Caco-2 (cell line): Measurements from ENCODE around the gene ADORA1. TPM values are rescaled to one million over a fixed set of nuclear protein-coding genes. Genes with fewer than 3 reads are reported as not detected.

Experiments used
- BruUV-seq: library from RNA; stranded (reverse); fragments of 400-500 nt; replicated peaks from 2 replicates; lab custom pipeline; 2021; lab: Mats Ljungman, UMichigan
- CTCF ChIA-PET: fragments of 300-600 bp; sonication (Branson Sonifier 250); formaldehyde crosslinking; loops from one replicate; lab custom pipeline; 2022; ENCODE audit warnings: antibody characterized with exemption; lab: Charles Lee
- POLR2A ChIA-PET: fragments of 300-600 bp; sonication (Branson Sonifier 250); formaldehyde crosslinking; loops from one replicate; lab custom pipeline; 2022; ENCODE audit warnings: antibody characterized with exemption; lab: Charles Lee
- DNase-seq, 2 experiments: peaks; one replicate each; pipeline versions ENCODE4 v3.0.0 to v3.0.0-alpha.2; 2020 to 2022
- H3K27me3 ChIP-seq: replicated peaks from 2 replicates; pipeline ENCODE4 v1.6.0; 2011; ENCODE audit warnings: low read length; ENCODE audit not compliant: control insufficient read depth, insufficient read depth
- H3K36me3 ChIP-seq: 2 replicates; pipeline ENCODE4 v1.5.1; 2011; ENCODE audit warnings: low read length; ENCODE audit not compliant: control insufficient read depth, insufficient read depth
- H3K4me1 ChIP-seq: fragments of 250-450 bp; sonication (Bioruptor Pico); 2 replicates; pipeline ENCODE4 v1.5.1; 2020; ENCODE audit warnings: mild to moderate bottlenecking
- H3K4me3 ChIP-seq: 2 replicates; pipeline ENCODE4 v1.5.1; 2011; ENCODE audit warnings: low read depth, mild to moderate bottlenecking, control low read depth, low read length
- H3K9me3 ChIP-seq: fragments of 250-450 bp; sonication (Bioruptor Pico); 2 replicates; pipeline ENCODE4 v1.5.1; 2020; ENCODE audit warnings: mild to moderate bottlenecking, moderate library complexity
- H3K27ac Mint-ChIP-seq: one replicate; pipeline ENCODE4 v1.8.0; 2022; ENCODE audit warnings: mixed read lengths; ENCODE audit not compliant: unreplicated experiment
- H3K27me3 Mint-ChIP-seq: one replicate; pipeline ENCODE4 v1.8.0; 2022; ENCODE audit warnings: mixed read lengths; ENCODE audit not compliant: insufficient read depth, unreplicated experiment
- H3K36me3 Mint-ChIP-seq: one replicate; pipeline ENCODE4 v1.8.0; 2022; ENCODE audit warnings: mild to moderate bottlenecking, mixed read lengths; ENCODE audit not compliant: insufficient read depth, unreplicated experiment
- H3K4me1 Mint-ChIP-seq: one replicate; pipeline ENCODE4 v1.8.0; 2022; ENCODE audit warnings: low read depth, mixed read lengths; ENCODE audit not compliant: unreplicated experiment
- H3K4me3 Mint-ChIP-seq: one replicate; pipeline ENCODE4 v1.8.0; 2022; ENCODE audit warnings: mild to moderate bottlenecking, moderate library complexity, mixed read lengths; ENCODE audit not compliant: unreplicated experiment
- H3K9me3 Mint-ChIP-seq: one replicate; pipeline ENCODE4 v1.8.0; 2022; ENCODE audit warnings: mixed read lengths; ENCODE audit not compliant: unreplicated experiment
- intact Hi-C: fragments of 100-400 bp; cut with micrococcal nuclease; formaldehyde crosslinking; loops from one replicate; pipeline ENCODE4 v1.10.0; 2022; ENCODE audit not compliant: unreplicated experiment
- total RNA-seq: library from RNA; stranded (reverse); gene quantifications from 2 replicates; pipeline ENCODE4 v1.2.3, GENCODE V29; 2022
- TF ChIP-seq, protein P1 (sequence below), 2 experiments: fragments of 200-600 bp in 1 of 2; IDR thresholded peaks; 1 replicate in 1 of 2; 2 replicates in 1 of 2; pipeline versions ENCODE4 v1.5.1 to v1.8.0; 2011 to 2022; ENCODE audit warnings: antibody characterized with exemption in 1 of 2, control low read depth in 1 of 2, inconsistent platforms in 1 of 2, low read depth in 1 of 2, low read length in 1 of 2, mild to moderate bottlenecking in 1 of 2, moderate library complexity in 1 of 2; ENCODE audit not compliant: insufficient read depth in 1 of 2, severe bottlenecking in 1 of 2, unreplicated experiment in 1 of 2

Gene ADORA1
- total RNA-seq, 1 experiment from 2014 or later: 46.0 TPM

DNA sequence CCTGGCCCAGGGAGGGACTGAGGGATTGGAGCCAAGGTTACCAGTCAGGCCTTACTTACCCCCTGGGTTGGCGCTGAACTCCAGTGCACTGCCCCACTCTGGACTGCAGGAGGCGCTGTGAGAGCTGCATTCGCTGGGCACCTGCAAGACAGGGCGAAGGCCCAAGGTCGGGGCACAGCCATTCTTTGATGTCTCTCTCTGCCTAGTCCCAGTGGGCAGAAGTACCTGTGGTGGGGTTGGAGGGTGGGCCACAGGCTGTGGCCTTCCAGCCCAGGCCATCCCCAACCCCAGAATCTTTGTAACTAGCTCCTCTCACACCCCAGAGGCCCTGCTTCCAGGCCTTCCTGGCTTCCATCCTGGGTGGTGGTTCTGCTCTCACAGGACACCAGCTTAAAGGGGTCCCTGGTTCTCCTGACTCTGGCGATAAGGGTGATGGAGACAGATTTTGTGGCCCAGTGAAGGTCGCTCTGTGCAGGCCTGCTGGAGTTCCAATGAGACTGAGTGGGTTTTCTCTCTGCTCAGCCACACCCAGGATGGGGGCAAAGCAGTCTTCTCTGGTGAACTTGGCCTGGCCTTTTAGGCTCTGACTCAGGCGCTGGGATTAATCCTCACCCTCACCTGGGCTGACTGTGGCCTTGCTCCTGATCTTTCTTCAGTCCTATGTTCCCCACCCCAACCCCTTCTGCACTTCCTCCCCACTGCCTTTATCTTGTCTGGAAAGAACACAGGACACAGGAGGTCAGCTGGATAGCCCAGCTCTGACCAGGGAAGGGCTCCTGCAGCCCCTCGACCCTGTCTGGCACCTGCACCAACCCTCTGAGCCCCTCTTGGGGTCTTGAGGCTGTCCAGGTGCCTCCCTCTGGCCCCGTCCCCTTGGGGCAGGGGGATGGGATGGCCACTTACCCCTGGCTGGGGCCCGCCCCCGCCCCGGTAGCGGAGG is 42.7 kb upstream of the ADORA1 start:
- no peaks in the 10 kb centered on the region for H3K27me3 Mint-ChIP-seq

DNA sequence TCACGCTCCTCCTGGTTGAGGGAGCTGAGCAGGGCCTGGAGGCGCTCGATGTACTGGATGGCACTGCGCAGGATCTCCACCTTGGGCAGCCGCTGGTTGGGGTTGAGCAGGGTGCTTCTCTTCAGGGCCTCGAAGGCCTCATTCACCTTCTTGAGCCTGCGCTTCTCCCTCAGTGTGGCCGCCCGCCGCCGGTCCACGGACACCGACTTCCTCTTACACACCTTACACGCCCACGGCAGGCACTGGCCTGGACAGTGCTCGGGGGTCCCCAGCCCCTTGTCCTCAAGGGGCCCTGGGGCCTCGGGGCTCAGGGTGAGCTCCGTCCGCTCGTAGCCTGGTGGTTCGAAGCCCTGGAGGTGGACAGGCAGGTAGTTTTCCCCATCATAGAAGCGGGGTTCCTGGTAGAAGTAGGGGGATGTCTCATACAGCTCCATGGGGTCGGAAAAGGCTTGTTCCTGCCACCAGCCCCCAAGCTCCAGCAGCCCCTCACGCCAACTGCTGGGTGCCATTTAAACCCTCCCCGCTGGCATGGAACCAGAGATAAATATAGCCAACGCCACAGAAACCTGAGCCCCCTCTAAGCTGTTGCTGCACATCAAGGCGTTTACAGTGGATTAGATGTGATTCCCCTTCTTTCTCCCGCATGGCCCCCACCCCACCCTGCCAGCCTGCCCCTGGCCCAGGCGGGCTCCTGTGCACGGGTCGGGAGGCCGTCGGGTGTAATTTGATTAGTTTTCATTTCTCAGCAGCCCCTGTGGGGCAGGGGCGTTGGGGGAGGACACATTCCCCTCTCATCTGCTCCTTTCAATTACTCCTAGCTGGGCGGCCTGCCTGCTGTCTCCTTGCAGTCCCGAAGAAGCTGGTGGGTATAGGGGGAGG is 41.8 kb upstream of the ADORA1 start, which contains the start of gene MYOG:
MYOG (minus strand) TSS at position 485 of the 879 bp plus-strand sequence; CDS start at position 434, 51 bp downstream.
- no peaks in the 10 kb centered on the region for H3K4me1 Mint-ChIP-seq
- Histone ChIP-seq H3K9me3 (no peaks in the 10 kb centered on the region), H3K36me3 (no peaks in the 10 kb centered on the region), H3K27me3 (no peaks in the 10 kb centered on the region), H3K4me1 (no peaks in the 10 kb centered on the region), H3K4me3 (no peak within 1 kb of the TSS)
- intact Hi-C loops: no loop called here
- H3K27me3 Mint-ChIP-seq: peaks cover 3% of the 10 kb centered on the region
- no peak for DNase-seq
- no peaks in the 10 kb centered on the region for H3K9me3 Mint-ChIP-seq
- BruUV-seq: no TSS peak
- no peak within 1 kb of the TSS for H3K27ac Mint-ChIP-seq
- no peaks in the 10 kb centered on the region for H3K36me3 Mint-ChIP-seq
- POLR2A ChIA-PET: interaction anchor here (0.5 kb wide), 1 partner anchor 13 kb away, joined by 20 read pairs; no protein-coding TSS in a partner anchor
- TF ChIP-seq, protein P1, sequence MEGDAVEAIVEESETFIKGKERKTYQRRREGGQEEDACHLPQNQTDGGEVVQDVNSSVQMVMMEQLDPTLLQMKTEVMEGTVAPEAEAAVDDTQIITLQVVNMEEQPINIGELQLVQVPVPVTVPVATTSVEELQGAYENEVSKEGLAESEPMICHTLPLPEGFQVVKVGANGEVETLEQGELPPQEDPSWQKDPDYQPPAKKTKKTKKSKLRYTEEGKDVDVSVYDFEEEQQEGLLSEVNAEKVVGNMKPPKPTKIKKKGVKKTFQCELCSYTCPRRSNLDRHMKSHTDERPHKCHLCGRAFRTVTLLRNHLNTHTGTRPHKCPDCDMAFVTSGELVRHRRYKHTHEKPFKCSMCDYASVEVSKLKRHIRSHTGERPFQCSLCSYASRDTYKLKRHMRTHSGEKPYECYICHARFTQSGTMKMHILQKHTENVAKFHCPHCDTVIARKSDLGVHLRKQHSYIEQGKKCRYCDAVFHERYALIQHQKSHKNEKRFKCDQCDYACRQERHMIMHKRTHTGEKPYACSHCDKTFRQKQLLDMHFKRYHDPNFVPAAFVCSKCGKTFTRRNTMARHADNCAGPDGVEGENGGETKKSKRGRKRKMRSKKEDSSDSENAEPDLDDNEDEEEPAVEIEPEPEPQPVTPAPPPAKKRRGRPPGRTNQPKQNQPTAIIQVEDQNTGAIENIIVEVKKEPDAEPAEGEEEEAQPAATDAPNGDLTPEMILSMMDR (IDR thresholded peaks at IDR 0.05; ENCODE audit: insufficient read depth in 1 of 2, low read depth in 1 of 2, low read length in 1 of 2, severe bottlenecking in 1 of 2, unreplicated experiment in 1 of 2): no peak
- CTCF ChIA-PET: no interaction called here
- no peak within 1 kb of the TSS for H3K4me3 Mint-ChIP-seq

More for the DNA sequence above, 42.7 kb upstream of the ADORA1 start:
- intact Hi-C loops: loop anchor here (5.0 kb wide), 1 partner anchor 48 kb away; no protein-coding TSS in a partner anchor
- no peaks in the 10 kb centered on the region for H3K9me3 Mint-ChIP-seq
- no peak overlapping the region for H3K4me3 ChIP-seq
- TF ChIP-seq, protein P1 (IDR thresholded peaks at IDR 0.05; ENCODE audit: insufficient read depth in 1 of 2, low read depth in 1 of 2, low read length in 1 of 2, severe bottlenecking in 1 of 2, unreplicated experiment in 1 of 2): peak; percentile 21 to 44
- H3K36me3 ChIP-seq: no peaks in the 10 kb centered on the region
- no peaks in the 10 kb centered on the region for H3K4me1 Mint-ChIP-seq
- no peaks in the 10 kb centered on the region for H3K27me3 ChIP-seq
- H3K4me3 Mint-ChIP-seq: no peak overlapping the region
- no peaks in the 10 kb centered on the region for H3K4me1 ChIP-seq
- no TSS peak for BruUV-seq
- POLR2A ChIA-PET: interaction anchor here (0.5 kb wide), 1 partner anchor 12 kb away, joined by 20 read pairs; no protein-coding TSS in a partner anchor
- no peak overlapping the region for H3K27ac Mint-ChIP-seq
- no peaks in the 10 kb centered on the region for H3K9me3 ChIP-seq
- DNase-seq: no peak
- H3K36me3 Mint-ChIP-seq: no peaks in the 10 kb centered on the region
- CTCF ChIA-PET: interaction anchor here (0.7 to 1.2 kb wide), 2 partner anchors 44 to 1332 kb away, joined by 3 to 4 read pairs; no protein-coding TSS in a partner anchor
